ENCODE measurements around the gene RING1. TPM values are rescaled to one million over a fixed set of nuclear protein-coding genes. Genes with fewer than 3 reads are reported as not detected.

Gene RING1
- total RNA-seq, 2 experiments from 2014 or later: 27.1 to 28.6 TPM

GRCh38 chr6:33189164-33189563 lies 19.1 kb upstream of the RING1 start:
- peaks cover 7% of the 10 kb centered on the region for H3K36me3 ChIP-seq (ENCODE audit: insufficient read depth, low read length)
- peaks cover 0 to 4% of the 10 kb centered on the region in 2 experiments for H3K9me3 ChIP-seq (ENCODE audit: control insufficient read depth in 1 of 2, insufficient read depth in 1 of 2, low read length in 2 of 2)
- ChIA-PET CTCF (no interaction called here), POLR2A (no interaction called here)
- Mint-ChIP-seq H3K4me1 (ENCODE audit: low read depth) (peaks cover 27% of the 10 kb centered on the region), H3K36me3 (ENCODE audit: low read depth) (peaks cover 14% of the 10 kb centered on the region), H3K27ac (no peak overlapping the region), H3K9me3 (no peaks in the 10 kb centered on the region), H3K27me3 (peaks cover 59% of the 10 kb centered on the region), H3K4me3 (no peak overlapping the region)
- intact Hi-C loops (cut with DNase I, micrococcal nuclease): no loop called here
- peaks cover 15 to 20% of the 10 kb centered on the region in 2 experiments for H3K27me3 ChIP-seq (ENCODE audit: control insufficient read depth in 1 of 2, insufficient read depth in 2 of 2, low read length in 2 of 2)
- no peak overlapping the region for H3K4me3 ChIP-seq (ENCODE audit: low read length)
- H3K4me1 ChIP-seq (ENCODE audit: insufficient read depth, low read length): peaks cover 33% of the 10 kb centered on the region
- no peak overlapping the region for H3K27ac ChIP-seq (ENCODE audit: low read depth in 1 of 2, low read length in 2 of 2)
- no peak for TF ChIP-seq CTCF (IDR thresholded peaks at IDR 0.05)
- ATAC-seq (ENCODE audit: poor library complexity) (no peak), DNase-seq (no peak)

GRCh38 chr6:33189625-33190448 lies 18.5 kb upstream of the RING1 start:
- Histone ChIP-seq H3K9me3 (ENCODE audit: control insufficient read depth in 1 of 2, insufficient read depth in 1 of 2, low read length in 2 of 2) (peaks cover 0 to 4% of the 10 kb centered on the region in 2 experiments), H3K27me3 (ENCODE audit: control insufficient read depth in 1 of 2, insufficient read depth in 2 of 2, low read length in 2 of 2) (peaks cover 15 to 20% of the 10 kb centered on the region in 2 experiments), H3K4me1 (ENCODE audit: insufficient read depth, low read length) (peaks cover 27% of the 10 kb centered on the region), H3K27ac (ENCODE audit: low read depth in 1 of 2, low read length in 2 of 2) (no peak overlapping the region), H3K36me3 (ENCODE audit: insufficient read depth, low read length) (peaks cover 13% of the 10 kb centered on the region), H3K4me3 (ENCODE audit: low read length) (no peak overlapping the region)
- intact Hi-C loops (cut with DNase I, micrococcal nuclease): no loop called here
- Mint-ChIP-seq H3K9me3 (no peaks in the 10 kb centered on the region), H3K36me3 (ENCODE audit: low read depth) (peaks cover 20% of the 10 kb centered on the region), H3K27me3 (peaks cover 55% of the 10 kb centered on the region), H3K27ac (no peak overlapping the region), H3K4me3 (peak overlapping the region; percentile 7), H3K4me1 (ENCODE audit: low read depth) (peaks cover 20% of the 10 kb centered on the region)
- no peak for ATAC-seq (ENCODE audit: poor library complexity)
- no peak for DNase-seq
- POLR2A ChIA-PET: interaction anchor here (0.7 to 0.9 kb wide), 2 partner anchors 10 to 19 kb away, joined by 3 read pairs; partner anchors contain the start of gene RING1
- no peak for TF ChIP-seq CTCF (IDR thresholded peaks at IDR 0.05)
- CTCF ChIA-PET: no interaction called here

DNA sequence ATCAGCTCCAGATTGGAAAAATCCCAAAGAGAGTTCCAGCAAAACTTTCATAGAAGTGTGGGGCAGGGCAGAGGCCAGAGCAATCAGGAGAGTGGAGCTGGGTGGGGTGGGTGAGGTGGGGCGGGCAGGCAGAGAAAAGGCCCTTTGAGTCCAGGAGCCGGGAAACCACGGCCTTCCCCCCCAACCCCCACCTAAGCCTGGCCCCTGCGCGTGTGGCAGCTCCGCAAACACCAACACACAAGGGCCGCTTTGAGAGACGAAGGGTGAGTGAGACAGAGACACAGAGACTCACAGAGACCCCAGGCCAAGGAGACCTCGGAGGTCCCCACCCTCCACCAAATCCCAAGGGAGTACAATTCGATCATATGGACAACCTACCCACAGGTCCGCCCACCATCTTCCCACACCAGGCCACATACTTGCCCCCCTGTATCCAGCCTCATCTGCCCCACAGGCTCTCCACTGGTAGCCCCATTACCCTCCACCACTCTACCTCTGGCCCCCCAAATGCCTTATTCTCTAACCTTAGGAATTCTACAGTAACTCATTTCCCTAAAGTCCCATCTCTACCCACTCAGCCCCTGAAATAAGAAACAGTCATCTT lies 17.7 kb upstream of the RING1 start:
- Mint-ChIP-seq H3K27me3 (peaks cover 54% of the 10 kb centered on the region), H3K4me1 (ENCODE audit: low read depth) (peaks cover 18% of the 10 kb centered on the region), H3K4me3 (peak overlapping the region; percentile 7), H3K27ac (no peak overlapping the region), H3K36me3 (ENCODE audit: low read depth) (peaks cover 25% of the 10 kb centered on the region), H3K9me3 (no peaks in the 10 kb centered on the region)
- Histone ChIP-seq H3K36me3 (ENCODE audit: insufficient read depth, low read length) (peaks cover 21% of the 10 kb centered on the region), H3K27ac (ENCODE audit: low read depth in 1 of 2, low read length in 2 of 2) (no peak overlapping the region), H3K27me3 (ENCODE audit: control insufficient read depth in 1 of 2, insufficient read depth in 2 of 2, low read length in 2 of 2) (peaks cover 15 to 20% of the 10 kb centered on the region in 2 experiments), H3K9me3 (ENCODE audit: control insufficient read depth in 1 of 2, insufficient read depth in 1 of 2, low read length in 2 of 2) (peaks cover 0 to 4% of the 10 kb centered on the region in 2 experiments), H3K4me3 (ENCODE audit: low read length) (no peak overlapping the region), H3K4me1 (ENCODE audit: insufficient read depth, low read length) (peaks cover 27% of the 10 kb centered on the region)
- TF ChIP-seq CTCF (IDR thresholded peaks at IDR 0.05): no peak
- DNase-seq (no peak), ATAC-seq (ENCODE audit: poor library complexity) (no peak)
- POLR2A ChIA-PET: interaction anchor here (0.7 to 0.9 kb wide), 2 partner anchors 9 to 18 kb away, joined by 3 read pairs; partner anchors contain the start of gene RING1
- CTCF ChIA-PET: no interaction called here
- intact Hi-C loops (cut with DNase I, micrococcal nuclease): no loop called here
